HEK293T (cell line): ENCODE results near the gene TDRD1.

Experiments
- CTCF ChIA-PET: fragments of 350-600 bp; formaldehyde crosslinking; extraction: SDS; loops from one replicate; lab custom pipeline; 2021; ENCODE audit warnings: antibody characterized with exemption, inconsistent platforms; lab: Yijun Ruan, JAX
- POLR2A ChIA-PET: fragments of 350-600 bp; formaldehyde crosslinking; extraction: SDS; loops from one replicate; lab custom pipeline; 2020; ENCODE audit warnings: antibody characterized with exemption, inconsistent platforms; lab: Yijun Ruan, JAX
- DNase-seq: peaks from one replicate; pipeline ENCODE4 v3.0.0; 2012; ENCODE audit warnings: mixed read lengths; ENCODE audit errors: extremely low spot score
- ARNT ChIP-seq: fragments of 450-650 bp; IDR thresholded peaks from 2 replicates; pipeline ENCODE4 v1.6.1; 2017; ENCODE audit warnings: mild to moderate bottlenecking
- BHLHE40 ChIP-seq: fragments of 450-650 bp; IDR thresholded peaks from 2 replicates; pipeline ENCODE4 v1.6.1; 2016; ENCODE audit warnings: mild to moderate bottlenecking, moderate library complexity, borderline replicate concordance
- CTBP1 ChIP-seq: fragments of 450-650 bp; IDR thresholded peaks from 2 replicates; pipeline ENCODE4 v1.6.1; 2016; ENCODE audit warnings: borderline replicate concordance
- ELF4 ChIP-seq: fragments of 450-650 bp; IDR thresholded peaks from 2 replicates; pipeline ENCODE4 v1.6.1; 2017; ENCODE audit warnings: antibody characterized with exemption
- FOXA1 ChIP-seq: fragments of 450-650 bp; IDR thresholded peaks from 2 replicates; pipeline ENCODE4 v1.6.1; 2016; ENCODE audit warnings: mild to moderate bottlenecking
- FOXK2 ChIP-seq: fragments of 450-650 bp; IDR thresholded peaks from 2 replicates; pipeline ENCODE4 v1.6.1; 2016; ENCODE audit warnings: mild to moderate bottlenecking
- FOXM1 ChIP-seq: fragments of 450-650 bp; IDR thresholded peaks from 2 replicates; pipeline ENCODE4 v1.6.1; 2017; ENCODE audit warnings: mild to moderate bottlenecking, borderline replicate concordance
- HDGF ChIP-seq: fragments of 450-650 bp; IDR thresholded peaks from 2 replicates; pipeline ENCODE4 v1.6.1; 2017; ENCODE audit warnings: antibody characterized with exemption, borderline replicate concordance
- L3MBTL2 ChIP-seq: fragments of 450-650 bp; conservative IDR thresholded peaks from 2 replicates; pipeline ENCODE4 v1.6.1; 2016; ENCODE audit warnings: mild to moderate bottlenecking
- LEF1 ChIP-seq: fragments of 450-650 bp; IDR thresholded peaks from 2 replicates; pipeline ENCODE4 v1.6.1; 2017; ENCODE audit warnings: mild to moderate bottlenecking, borderline replicate concordance
- NFRKB ChIP-seq: fragments of 450-650 bp; IDR thresholded peaks from 2 replicates; pipeline ENCODE4 v1.6.1; 2016; ENCODE audit warnings: mild to moderate bottlenecking, moderate library complexity
- PKNOX1 ChIP-seq: fragments of 450-650 bp; IDR thresholded peaks from 2 replicates; pipeline ENCODE4 v1.6.1; 2016
- SP1 ChIP-seq: fragments of 450-650 bp; IDR thresholded peaks from 2 replicates; pipeline ENCODE4 v1.6.1; 2017
- SUZ12 ChIP-seq: fragments of 450-650 bp; IDR thresholded peaks from 2 replicates; pipeline ENCODE4 v1.6.1; 2016; ENCODE audit warnings: mild to moderate bottlenecking
- TARDBP ChIP-seq: fragments of 450-650 bp; IDR thresholded peaks from 2 replicates; pipeline ENCODE4 v1.6.1; 2016
- ZNF384 ChIP-seq: fragments of 450-650 bp; IDR thresholded peaks from 2 replicates; pipeline ENCODE4 v1.6.1; 2016

Gene TDRD1

DNA sequence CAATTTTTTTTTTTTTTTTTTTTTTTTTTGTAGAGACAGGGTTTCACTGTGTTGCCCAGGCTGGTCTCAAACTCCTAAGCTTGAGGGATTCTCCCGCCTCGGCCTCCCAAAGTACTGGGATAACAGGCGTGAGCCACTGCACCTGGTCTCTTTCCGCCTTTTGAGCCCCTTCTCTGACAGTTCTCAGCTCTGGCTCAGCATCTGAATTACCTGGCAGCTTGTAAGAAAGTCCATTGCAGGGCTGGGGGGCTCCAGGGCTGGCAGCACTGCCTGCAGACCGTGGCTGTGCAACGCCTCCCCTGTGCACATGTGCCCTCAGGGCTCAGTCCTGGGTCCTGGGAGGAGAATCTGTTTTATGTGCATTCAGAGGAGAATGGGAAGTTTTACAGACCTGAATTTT, 97.5 kb downstream of the TDRD1 start:
- DNase-seq = no peak
- POLR2A ChIA-PET = no interaction called here
- no peak for TF ChIP-seq NFRKB
- no peak for TF ChIP-seq SUZ12
- no peak for TF ChIP-seq LEF1
- TF ChIP-seq SP1 = no peak
- TF ChIP-seq ELF4 = no peak
- TF ChIP-seq FOXM1 = no peak
- no peak for TF ChIP-seq FOXA1
- no peak for TF ChIP-seq TARDBP
- CTCF ChIA-PET = no interaction called here

DNA sequence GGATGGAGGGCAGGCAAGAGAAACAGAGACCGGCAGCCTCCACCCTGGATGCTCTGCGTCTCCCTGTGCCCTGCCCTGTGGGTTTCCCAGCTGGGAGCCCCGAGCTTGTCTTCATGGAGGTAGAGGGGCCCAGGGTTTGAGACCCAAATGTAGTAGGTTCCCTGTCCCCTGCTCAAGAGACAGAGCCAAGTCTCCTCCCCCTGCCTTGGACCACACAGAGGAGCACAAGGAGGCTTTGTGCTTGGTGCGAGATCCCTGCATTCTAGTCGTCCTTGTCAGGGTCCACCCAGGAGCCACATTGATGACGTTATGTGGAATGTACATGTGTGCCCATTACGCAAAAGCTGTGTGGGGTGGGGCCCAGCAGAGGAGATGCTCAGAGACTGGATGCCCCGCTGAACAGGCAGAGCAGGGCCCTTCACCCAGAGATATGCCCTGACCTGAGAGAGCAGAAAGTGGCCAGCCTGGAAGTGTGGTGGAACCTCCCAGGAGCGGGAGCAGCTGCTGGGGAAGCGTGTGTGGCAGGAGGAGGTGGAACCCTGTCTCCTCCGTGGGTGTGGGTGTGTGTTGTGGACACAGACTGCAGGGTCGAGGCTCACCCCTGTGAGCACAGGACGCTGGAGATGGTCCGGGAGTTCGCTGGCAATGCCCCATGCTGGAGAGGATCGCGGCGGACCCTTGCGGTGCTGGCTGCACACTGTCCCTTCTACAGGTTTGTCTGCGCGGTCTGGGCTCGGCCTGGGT, 99.2 kb downstream of the TDRD1 start:
- POLR2A ChIA-PET = interaction anchor here (0.6 kb wide), 1 partner anchor 153 kb away, joined by 3 read pairs; no protein-coding TSS in a partner anchor
- no peak for DNase-seq
- TF ChIP-seq HDGF = no peak
- no peak for TF ChIP-seq TARDBP
- TF ChIP-seq PKNOX1 = no peak
- TF ChIP-seq FOXA1 = no peak
- TF ChIP-seq SP1 = no peak
- no peak for TF ChIP-seq L3MBTL2
- TF ChIP-seq SUZ12 = no peak
- TF ChIP-seq ARNT = no peak
- TF ChIP-seq BHLHE40 = no peak
- TF ChIP-seq NFRKB = no peak
- no peak for TF ChIP-seq CTBP1
- no peak for TF ChIP-seq ELF4
- no peak for TF ChIP-seq LEF1
- TF ChIP-seq FOXK2 = no peak
- TF ChIP-seq FOXM1 = no peak
- TF ChIP-seq ZNF384 = no peak
- CTCF ChIA-PET = no interaction called here

DNA sequence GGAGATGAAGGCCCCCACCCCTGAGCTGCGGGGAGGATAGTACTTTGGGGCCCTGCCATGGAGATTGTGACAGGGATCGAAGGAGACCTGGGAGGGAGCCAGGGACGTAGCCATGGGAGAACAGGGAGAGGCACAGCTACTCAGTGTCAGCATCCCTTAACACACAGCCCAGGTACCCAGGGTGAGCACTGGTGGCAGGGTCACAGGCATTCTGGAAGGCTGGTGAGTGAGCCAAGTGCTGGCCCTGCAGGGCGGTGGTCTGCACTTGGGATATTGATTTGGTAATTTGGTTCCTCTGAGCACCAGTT, 99.7 kb downstream of the TDRD1 start:
- POLR2A ChIA-PET = interaction anchor here (0.6 kb wide), 1 partner anchor 153 kb away, joined by 3 read pairs; no protein-coding TSS in a partner anchor
- no peak for TF ChIP-seq BHLHE40
- TF ChIP-seq SUZ12 = no peak
- TF ChIP-seq PKNOX1 = no peak
- CTCF ChIA-PET = no interaction called here
- no peak for DNase-seq

GRCh38 chr10:114279289-114279688, 100.1 kb downstream of the TDRD1 start:
- TF ChIP-seq BHLHE40 (no peak), FOXK2 (no peak), TARDBP (no peak), NFRKB (no peak), FOXA1 (no peak)
- ChIA-PET CTCF (no interaction called here), POLR2A (interaction anchor here (0.6 kb wide), 1 partner anchor 154 kb away, joined by 3 read pairs; no protein-coding TSS in a partner anchor)
- DNase-seq = no peak

- TF ChIP-seq PKNOX1 (no peak), SP1 (no peak), FOXA1 (no peak), ZNF384 (no peak), FOXM1 (no peak)
- POLR2A ChIA-PET = no interaction called here
- CTCF ChIA-PET = interaction anchor here (1.0 to 1.3 kb wide), 2 partner anchors 9 to 10 kb away, joined by 3 to 4 read pairs; no protein-coding TSS in a partner anchor
- DNase-seq = no peak
Observed at GRCh38 chr10:114279901-114280644, 100.9 kb downstream of the TDRD1 start.

- POLR2A ChIA-PET = no interaction called here
- CTCF ChIA-PET = interaction anchor here (0.6 to 1.3 kb wide), 3 partner anchors 9 to 25 kb away, joined by 3 to 6 read pairs (median 4); no protein-coding TSS in a partner anchor
- TF ChIP-seq TARDBP (no peak), FOXK2 (no peak), L3MBTL2 (no peak), LEF1 (no peak)
- DNase-seq = no peak
Observed at GRCh38 chr10:114281006-114281405, 101.9 kb downstream of the TDRD1 start.

DNA sequence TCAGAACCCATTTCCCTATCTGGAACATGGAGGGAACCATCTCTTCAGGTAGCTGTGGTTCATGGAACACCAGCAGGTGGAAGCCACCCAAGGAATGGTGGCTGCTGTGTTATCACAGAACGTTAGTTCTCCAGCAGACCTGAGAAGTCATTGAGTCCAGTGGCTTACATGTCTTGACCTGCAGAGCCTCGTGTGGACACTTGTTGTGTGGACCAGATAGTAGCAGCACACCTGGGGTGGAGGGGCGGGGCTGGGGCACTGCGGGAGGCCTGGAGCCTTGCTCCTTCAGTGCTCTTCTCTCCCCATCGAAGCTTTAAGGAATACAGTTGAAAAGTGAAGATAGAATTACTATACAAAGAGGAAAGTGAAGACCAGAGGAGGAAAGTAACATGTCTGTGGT, 102.3 kb downstream of the TDRD1 start:
- no peak for DNase-seq
- TF ChIP-seq CTBP1 (no peak), ELF4 (no peak), SUZ12 (no peak), FOXM1 (no peak), ARNT (no peak), FOXA1 (no peak), FOXK2 (no peak), LEF1 (no peak), SP1 (no peak), PKNOX1 (no peak), BHLHE40 (no peak), ZNF384 (no peak), L3MBTL2 (no peak), HDGF (no peak), TARDBP (no peak), NFRKB (no peak)
- POLR2A ChIA-PET = no interaction called here
- CTCF ChIA-PET = interaction anchor here (0.6 to 1.0 kb wide), 2 partner anchors 9 to 25 kb away, joined by 4 to 6 read pairs; no protein-coding TSS in a partner anchor
